Activated naive CD8-positive, alpha-beta T cell treated with anti-CD3 and anti-CD28 coated beads, Interleukin-2, amount 10 ng/mL, durations not matched to agents 7 days and 5 days (primary cell): ENCODE results near the gene CCDC8. TPM values are rescaled to one million over a fixed set of nuclear protein-coding genes. Genes with fewer than 3 reads are reported as not detected.

ENCODE experiments used
- ATAC-seq: fragments of 150-1000 bp; cut with Tn5 transposase; one replicate; pipeline ENCODE4 v1.10.0; 2021; ENCODE audit warnings: low read depth, moderate library complexity
- POLR2A ChIA-PET: fragments of 350-600 bp; sonication (Branson Sonifier 250); formaldehyde crosslinking; loops from one replicate; lab custom pipeline; 2021; ENCODE audit warnings: antibody characterized with exemption; lab: Charles Lee
- DNase-seq: peaks from one replicate; pipeline ENCODE4 v3.0.0; 2021
- H3K27ac Mint-ChIP-seq: one replicate; pipeline ENCODE4 v1.8.0; 2022; ENCODE audit warnings: mild to moderate bottlenecking, mixed read lengths
- H3K27me3 Mint-ChIP-seq: one replicate; pipeline ENCODE4 v1.8.0; 2022; ENCODE audit warnings: mild to moderate bottlenecking, moderate library complexity, mixed read lengths
- H3K36me3 Mint-ChIP-seq: one replicate; pipeline ENCODE4 v1.8.0; 2021; ENCODE audit warnings: mild to moderate bottlenecking, mixed read lengths
- H3K4me1 Mint-ChIP-seq: one replicate; pipeline ENCODE4 v1.8.0; 2021; ENCODE audit warnings: mixed read lengths
- H3K4me3 Mint-ChIP-seq: one replicate; pipeline ENCODE4 v1.8.0; 2022; ENCODE audit warnings: mild to moderate bottlenecking, moderate library complexity, mixed read lengths
- H3K9me3 Mint-ChIP-seq: one replicate; pipeline ENCODE4 v1.8.0; 2021; ENCODE audit warnings: mixed read lengths
- total RNA-seq, 2 experiments: library from RNA; stranded (reverse); gene quantifications; one replicate each; pipeline ENCODE4 v1.2.3, GENCODE V29; 2021

CCDC8 gene, protein sequence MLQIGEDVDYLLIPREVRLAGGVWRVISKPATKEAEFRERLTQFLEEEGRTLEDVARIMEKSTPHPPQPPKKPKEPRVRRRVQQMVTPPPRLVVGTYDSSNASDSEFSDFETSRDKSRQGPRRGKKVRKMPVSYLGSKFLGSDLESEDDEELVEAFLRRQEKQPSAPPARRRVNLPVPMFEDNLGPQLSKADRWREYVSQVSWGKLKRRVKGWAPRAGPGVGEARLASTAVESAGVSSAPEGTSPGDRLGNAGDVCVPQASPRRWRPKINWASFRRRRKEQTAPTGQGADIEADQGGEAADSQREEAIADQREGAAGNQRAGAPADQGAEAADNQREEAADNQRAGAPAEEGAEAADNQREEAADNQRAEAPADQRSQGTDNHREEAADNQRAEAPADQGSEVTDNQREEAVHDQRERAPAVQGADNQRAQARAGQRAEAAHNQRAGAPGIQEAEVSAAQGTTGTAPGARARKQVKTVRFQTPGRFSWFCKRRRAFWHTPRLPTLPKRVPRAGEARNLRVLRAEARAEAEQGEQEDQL
- total RNA-seq = not detected

GRCh38 chr19:46413262-46414031 is at the start of gene CCDC8:
TSS of gene CCDC8 (minus strand) at chr19:46413564. CDS start at chr19:46412810, 754 bp downstream.
- POLR2A ChIA-PET = interaction anchor here (0.8 kb wide), 1 partner anchor 61 kb away, joined by 3 read pairs; no protein-coding TSS in a partner anchor
- no peaks in the 10 kb centered on the region for H3K9me3 Mint-ChIP-seq
- no peak for ATAC-seq

DNA sequence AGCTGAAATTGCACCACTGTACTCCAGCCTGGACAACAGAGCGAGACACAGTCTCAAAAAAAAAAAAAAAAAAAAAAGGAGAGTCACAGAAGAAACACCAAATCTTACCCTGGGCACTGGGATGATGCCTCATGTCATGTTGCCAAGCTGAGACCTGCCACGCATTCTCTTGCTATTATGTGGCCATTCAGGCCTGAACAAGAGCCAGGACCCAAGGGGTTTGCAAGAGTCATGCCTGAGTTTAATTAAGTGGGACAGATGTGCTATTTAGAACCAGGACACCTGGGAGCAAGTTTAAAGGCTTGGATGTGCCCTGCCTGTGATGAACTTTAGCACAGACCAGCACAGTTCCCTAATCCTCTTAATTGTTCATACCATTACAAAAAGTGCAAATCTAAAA is 48.2 kb upstream of the CCDC8 start:
- Mint-ChIP-seq H3K27me3 (peaks cover 2% of the 10 kb centered on the region), H3K4me3 (no peak overlapping the region), H3K4me1 (no peaks in the 10 kb centered on the region), H3K27ac (no peak overlapping the region), H3K9me3 (no peaks in the 10 kb centered on the region), H3K36me3 (no peaks in the 10 kb centered on the region)
- ATAC-seq (no peak), DNase-seq (no peak)
- POLR2A ChIA-PET = no interaction called here

More at GRCh38 chr19:46413262-46414031, at the start of gene CCDC8:
- H3K27me3 Mint-ChIP-seq = peaks cover 80% of the 10 kb centered on the region
- no peak for DNase-seq
- no peak within 1 kb of the TSS for H3K4me3 Mint-ChIP-seq
- H3K36me3 Mint-ChIP-seq = no peaks in the 10 kb centered on the region
- H3K4me1 Mint-ChIP-seq = peaks cover 7% of the 10 kb centered on the region
- no peak within 1 kb of the TSS for H3K27ac Mint-ChIP-seq

- ATAC-seq = no peak
- no peaks in the 10 kb centered on the region for H3K9me3 Mint-ChIP-seq
Observed at GRCh38 chr19:46460981-46461380, 47.6 kb upstream of the CCDC8 start.

GRCh38 chr19:46460055-46460454 is 46.7 kb upstream of the CCDC8 start:
- Mint-ChIP-seq H3K9me3 (no peaks in the 10 kb centered on the region), H3K36me3 (no peaks in the 10 kb centered on the region), H3K4me1 (no peaks in the 10 kb centered on the region), H3K4me3 (no peak overlapping the region), H3K27me3 (peaks cover 10% of the 10 kb centered on the region), H3K27ac (no peak overlapping the region)
- DNase-seq = no peak
- POLR2A ChIA-PET = no interaction called here
- ATAC-seq = no peak

More at GRCh38 chr19:46460981-46461380, 47.6 kb upstream of the CCDC8 start:
- POLR2A ChIA-PET = no interaction called here
- H3K4me3 Mint-ChIP-seq = no peak overlapping the region
- H3K27ac Mint-ChIP-seq = no peak overlapping the region
- no peaks in the 10 kb centered on the region for H3K36me3 Mint-ChIP-seq
- DNase-seq = no peak
- H3K27me3 Mint-ChIP-seq = peaks cover 7% of the 10 kb centered on the region
- H3K4me1 Mint-ChIP-seq = no peaks in the 10 kb centered on the region

- H3K4me3 Mint-ChIP-seq = no peak overlapping the region
- no peak for DNase-seq
- ATAC-seq = no peak
- H3K4me1 Mint-ChIP-seq = no peaks in the 10 kb centered on the region
- POLR2A ChIA-PET = interaction anchor here (0.6 kb wide), 1 partner anchor 42 kb away, joined by 3 read pairs; no protein-coding TSS in a partner anchor
- no peaks in the 10 kb centered on the region for H3K9me3 Mint-ChIP-seq
- H3K27ac Mint-ChIP-seq = no peak overlapping the region
- no peaks in the 10 kb centered on the region for H3K36me3 Mint-ChIP-seq
- peaks cover 19% of the 10 kb centered on the region for H3K27me3 Mint-ChIP-seq
Observed at GRCh38 chr19:46456930-46457329, 43.6 kb upstream of the CCDC8 start.

DNA sequence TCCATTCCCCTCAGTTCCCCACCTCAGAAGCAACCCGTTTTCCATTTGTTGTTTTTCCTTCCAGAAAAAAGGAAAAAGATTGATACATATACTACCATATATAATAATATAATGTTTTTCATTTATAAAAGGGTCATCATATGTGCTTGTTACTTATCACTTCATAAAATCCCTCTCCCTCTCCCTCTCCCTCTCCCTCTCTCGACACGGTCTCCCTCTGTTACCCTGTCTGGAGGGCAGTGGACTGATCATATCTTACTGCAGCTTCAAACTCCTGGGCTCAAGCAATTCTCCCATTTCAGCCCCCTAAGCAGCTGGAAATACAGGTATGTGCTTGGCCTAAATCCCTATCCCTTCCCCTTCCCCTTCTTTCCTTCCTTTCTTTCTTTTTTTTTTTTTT is 40.9 kb upstream of the CCDC8 start:
- POLR2A ChIA-PET = no interaction called here
- Mint-ChIP-seq H3K4me3 (no peak overlapping the region), H3K27me3 (peaks cover 21% of the 10 kb centered on the region), H3K9me3 (peaks cover 2% of the 10 kb centered on the region), H3K4me1 (no peaks in the 10 kb centered on the region), H3K36me3 (no peaks in the 10 kb centered on the region), H3K27ac (no peak overlapping the region)
- ATAC-seq = no peak
- no peak for DNase-seq

DNA sequence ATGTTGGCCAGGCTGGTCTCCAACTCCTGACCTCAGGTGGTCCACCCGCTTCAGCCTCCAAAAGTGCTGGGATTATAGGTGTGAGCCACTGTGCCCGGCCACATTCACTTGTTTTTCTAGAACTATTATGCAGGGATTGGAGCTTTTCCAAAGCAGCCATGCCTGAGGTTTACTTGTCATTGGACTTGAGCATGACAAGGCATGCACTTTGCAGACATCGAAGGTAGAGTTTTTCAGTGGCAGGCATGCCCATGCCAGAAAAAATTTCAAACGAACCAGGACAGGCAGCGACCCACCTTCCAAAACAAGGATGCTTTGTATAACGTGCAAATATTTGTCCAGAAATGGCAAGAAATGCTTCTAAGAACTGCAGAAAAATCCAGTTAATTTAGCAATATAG is 40.3 kb upstream of the CCDC8 start:
- Mint-ChIP-seq H3K27me3 (peaks cover 21% of the 10 kb centered on the region), H3K4me1 (no peaks in the 10 kb centered on the region), H3K4me3 (no peak overlapping the region), H3K27ac (no peak overlapping the region), H3K36me3 (no peaks in the 10 kb centered on the region), H3K9me3 (peaks cover 3% of the 10 kb centered on the region)
- ATAC-seq (no peak), DNase-seq (no peak)
- POLR2A ChIA-PET = no interaction called here

- Mint-ChIP-seq H3K36me3 (no peaks in the 10 kb centered on the region), H3K27ac (no peak overlapping the region), H3K9me3 (peaks cover 3% of the 10 kb centered on the region), H3K4me1 (no peaks in the 10 kb centered on the region), H3K27me3 (peaks cover 24% of the 10 kb centered on the region), H3K4me3 (no peak overlapping the region)
- ATAC-seq = no peak
- no peak for DNase-seq
- POLR2A ChIA-PET = no interaction called here
Observed at GRCh38 chr19:46452186-46452585, 38.8 kb upstream of the CCDC8 start.

GRCh38 chr19:46451352-46451751 is 38.0 kb upstream of the CCDC8 start:
- ATAC-seq = no peak
- Mint-ChIP-seq H3K27me3 (peaks cover 23% of the 10 kb centered on the region), H3K4me3 (no peak overlapping the region), H3K9me3 (peaks cover 3% of the 10 kb centered on the region), H3K4me1 (no peaks in the 10 kb centered on the region), H3K27ac (no peak overlapping the region), H3K36me3 (no peaks in the 10 kb centered on the region)
- DNase-seq = no peak
- POLR2A ChIA-PET = interaction anchor here (0.7 kb wide), 1 partner anchor 288 kb away, joined by 3 read pairs; no protein-coding TSS in a partner anchor

DNA sequence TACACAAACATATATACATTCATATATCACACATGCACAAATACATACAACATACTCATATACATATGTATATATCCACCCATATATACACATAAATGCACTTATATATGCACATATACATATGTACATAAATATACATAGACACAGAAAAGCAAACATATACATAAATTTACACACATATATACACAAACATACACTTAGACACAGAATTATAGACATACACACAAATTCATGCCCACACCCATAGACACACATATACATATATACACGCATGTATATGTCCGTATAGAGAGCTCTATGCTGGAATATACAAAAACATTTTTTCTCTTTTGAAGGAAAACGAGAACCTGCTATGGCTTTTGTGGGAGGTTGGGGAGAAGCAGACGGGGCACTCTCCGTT is 37.4 kb upstream of the CCDC8 start:
- Mint-ChIP-seq H3K9me3 (peaks cover 3% of the 10 kb centered on the region), H3K36me3 (no peaks in the 10 kb centered on the region), H3K4me1 (no peaks in the 10 kb centered on the region), H3K27me3 (peaks cover 25% of the 10 kb centered on the region), H3K4me3 (no peak overlapping the region), H3K27ac (no peak overlapping the region)
- no peak for DNase-seq
- POLR2A ChIA-PET = no interaction called here
- no peak for ATAC-seq

DNA sequence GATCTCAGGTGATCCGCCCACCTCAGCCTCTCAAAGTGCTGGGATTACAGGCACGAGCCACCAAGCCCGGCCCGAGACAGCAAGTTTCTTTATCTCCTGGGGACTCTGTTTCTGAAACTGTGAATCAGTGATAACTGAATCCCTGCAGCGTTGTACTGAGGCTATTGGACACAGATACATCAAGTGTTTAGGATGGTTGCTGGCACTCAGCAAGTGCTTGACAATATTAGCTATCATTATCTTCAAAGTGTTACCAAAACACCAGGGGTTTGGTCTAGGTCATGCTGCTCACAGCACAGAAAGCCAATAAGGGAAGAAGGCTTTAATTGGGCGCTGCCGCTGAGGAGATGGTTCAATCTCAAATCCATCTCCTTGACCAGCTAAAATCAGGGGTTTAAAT is 35.9 kb upstream of the CCDC8 start:
- DNase-seq = no peak
- H3K4me1 Mint-ChIP-seq = no peaks in the 10 kb centered on the region
- no peaks in the 10 kb centered on the region for H3K36me3 Mint-ChIP-seq
- no peak overlapping the region for H3K27ac Mint-ChIP-seq
- no peak for ATAC-seq
- POLR2A ChIA-PET = no interaction called here
- H3K4me3 Mint-ChIP-seq = no peak overlapping the region
- H3K27me3 Mint-ChIP-seq = peaks cover 19% of the 10 kb centered on the region
- H3K9me3 Mint-ChIP-seq = peaks cover 3% of the 10 kb centered on the region

DNA sequence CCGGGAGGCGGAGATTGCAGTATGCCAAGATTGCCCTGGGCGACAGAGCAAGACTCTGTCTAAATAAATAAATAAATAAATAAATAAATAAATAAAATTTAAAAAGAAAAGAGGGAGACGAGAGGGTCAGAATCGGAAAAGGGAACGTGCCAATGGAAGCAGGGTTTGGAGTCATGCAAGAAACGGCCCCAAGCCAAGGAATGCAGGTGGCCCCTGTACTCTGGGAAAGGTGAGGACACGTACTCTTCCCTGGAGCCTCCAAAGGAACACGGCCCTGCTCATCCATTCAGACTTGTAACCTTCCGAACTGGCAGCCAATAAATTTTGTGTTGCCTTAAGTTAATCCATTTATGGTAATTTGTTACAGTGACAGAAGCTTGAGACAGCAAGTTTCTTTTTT is 35.2 kb upstream of the CCDC8 start:
- Mint-ChIP-seq H3K4me1 (no peaks in the 10 kb centered on the region), H3K27me3 (peaks cover 19% of the 10 kb centered on the region), H3K4me3 (no peak overlapping the region), H3K9me3 (peaks cover 3% of the 10 kb centered on the region), H3K36me3 (no peaks in the 10 kb centered on the region), H3K27ac (no peak overlapping the region)
- POLR2A ChIA-PET = no interaction called here
- DNase-seq (no peak), ATAC-seq (no peak)

DNA sequence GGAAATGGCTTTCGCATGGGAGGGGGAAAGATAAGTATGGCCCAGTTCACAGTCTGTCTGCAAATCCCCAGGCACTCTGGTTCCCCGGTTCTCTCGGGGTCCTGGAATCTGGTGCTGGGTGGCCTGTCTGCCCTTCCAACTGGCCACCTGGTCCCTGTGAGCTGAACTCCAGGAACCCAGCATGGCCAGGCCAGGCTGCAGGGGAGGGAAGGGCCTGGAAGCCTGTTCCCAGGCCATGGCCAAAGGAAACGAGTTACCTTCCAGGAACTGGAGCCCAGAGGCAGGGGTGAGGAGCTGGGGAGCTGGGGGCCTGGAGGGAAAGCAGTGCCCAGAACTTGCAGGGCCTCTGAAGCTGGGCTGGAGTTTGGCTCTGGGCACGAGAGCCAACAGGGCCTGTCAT is 34.5 kb upstream of the CCDC8 start:
- Mint-ChIP-seq H3K36me3 (no peaks in the 10 kb centered on the region), H3K4me1 (peaks cover 4% of the 10 kb centered on the region), H3K27me3 (peaks cover 17% of the 10 kb centered on the region), H3K27ac (no peak overlapping the region), H3K9me3 (peaks cover 3% of the 10 kb centered on the region), H3K4me3 (no peak overlapping the region)
- DNase-seq = no peak
- no peak for ATAC-seq
- POLR2A ChIA-PET = no interaction called here
